Activated CD4-positive, CD25-positive, alpha-beta regulatory T cell treated with anti-CD3 and anti-CD28 coated beads, Interleukin-2, amount 50 U/mL, for 24 hours (primary cell): ENCODE data around the gene XCL1.

Experiments used
- ATAC-seq, 2 donors: fragments of 150-1000 bp; cut with Tn5 transposase; one replicate each; pipeline ENCODE4 v1.10.0; 2021; ENCODE audit warnings: mild to moderate bottlenecking in 1 of 2, moderate library complexity in 1 of 2

The XCL1 gene

DNA sequence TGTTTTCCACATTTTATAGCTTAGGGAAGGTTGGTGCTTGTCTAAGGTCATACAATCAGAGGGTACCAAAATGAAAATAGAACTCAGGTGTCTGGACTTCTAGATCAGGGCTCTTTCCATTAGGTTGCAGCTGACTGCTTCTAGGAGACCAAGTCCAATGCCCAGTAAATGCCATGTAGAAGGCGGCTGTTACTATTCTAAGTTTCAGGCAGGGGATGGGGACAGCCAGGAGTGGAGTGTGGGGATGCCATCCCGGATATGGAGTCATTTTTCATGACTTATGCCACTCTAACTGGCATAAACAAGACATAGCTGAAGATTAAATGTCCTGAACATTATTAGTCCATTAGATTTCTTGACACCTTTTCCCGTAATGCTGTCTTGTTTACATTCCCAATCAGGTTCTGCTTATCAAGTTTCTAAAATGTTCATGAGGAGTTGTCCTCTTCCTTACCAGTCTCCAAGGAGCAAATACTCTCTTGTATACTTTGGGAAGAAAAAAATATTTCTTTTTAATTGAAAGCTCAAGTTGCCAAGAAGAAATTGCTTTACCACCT is 31.5 kb downstream of the XCL1 start:
- ATAC-seq, result no peak

DNA sequence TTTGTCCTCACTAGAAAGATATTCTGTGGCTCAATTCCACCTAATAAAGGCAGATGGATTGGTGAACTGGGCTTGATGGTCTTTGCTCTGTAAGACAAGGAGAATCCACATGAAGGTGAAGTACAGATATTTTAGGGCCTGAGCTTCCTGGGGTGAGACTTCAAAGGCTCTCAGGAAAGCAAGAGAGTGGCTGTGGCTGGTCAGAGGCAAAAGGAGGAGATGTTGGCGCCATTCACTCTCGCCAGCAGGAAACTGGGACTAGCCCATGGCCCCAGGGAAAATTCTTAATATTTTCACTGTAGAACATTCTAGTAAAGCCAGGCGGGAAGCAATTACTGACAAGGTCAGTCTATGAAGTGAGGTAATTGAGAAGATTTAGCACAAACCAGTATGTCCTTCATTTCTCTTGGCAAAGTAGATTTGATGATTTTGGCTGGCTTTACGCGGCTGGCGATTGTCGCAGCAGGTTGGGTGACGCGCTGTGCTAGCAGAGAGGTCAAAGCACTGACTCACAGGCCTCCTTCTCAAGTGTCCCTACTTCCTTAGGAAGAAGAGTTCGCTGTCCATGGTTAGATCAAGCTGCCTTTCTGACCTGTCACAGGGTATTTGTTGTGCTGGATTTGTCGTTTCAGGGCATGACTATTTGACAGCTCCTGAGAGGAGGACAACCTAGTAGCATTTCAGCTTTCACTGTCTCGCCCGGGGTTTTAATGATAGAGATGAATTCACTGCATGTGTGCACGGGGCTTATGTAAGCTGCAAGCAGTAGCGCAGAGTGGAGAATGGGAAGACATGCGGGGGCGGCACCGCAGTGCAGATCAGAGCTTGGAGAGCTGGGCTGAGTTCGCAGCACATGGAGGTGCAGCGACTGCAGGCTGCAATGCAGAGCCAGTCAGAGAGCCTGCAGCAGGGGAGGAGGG is 32.7 kb downstream of the XCL1 start:
- no peak for ATAC-seq

DNA sequence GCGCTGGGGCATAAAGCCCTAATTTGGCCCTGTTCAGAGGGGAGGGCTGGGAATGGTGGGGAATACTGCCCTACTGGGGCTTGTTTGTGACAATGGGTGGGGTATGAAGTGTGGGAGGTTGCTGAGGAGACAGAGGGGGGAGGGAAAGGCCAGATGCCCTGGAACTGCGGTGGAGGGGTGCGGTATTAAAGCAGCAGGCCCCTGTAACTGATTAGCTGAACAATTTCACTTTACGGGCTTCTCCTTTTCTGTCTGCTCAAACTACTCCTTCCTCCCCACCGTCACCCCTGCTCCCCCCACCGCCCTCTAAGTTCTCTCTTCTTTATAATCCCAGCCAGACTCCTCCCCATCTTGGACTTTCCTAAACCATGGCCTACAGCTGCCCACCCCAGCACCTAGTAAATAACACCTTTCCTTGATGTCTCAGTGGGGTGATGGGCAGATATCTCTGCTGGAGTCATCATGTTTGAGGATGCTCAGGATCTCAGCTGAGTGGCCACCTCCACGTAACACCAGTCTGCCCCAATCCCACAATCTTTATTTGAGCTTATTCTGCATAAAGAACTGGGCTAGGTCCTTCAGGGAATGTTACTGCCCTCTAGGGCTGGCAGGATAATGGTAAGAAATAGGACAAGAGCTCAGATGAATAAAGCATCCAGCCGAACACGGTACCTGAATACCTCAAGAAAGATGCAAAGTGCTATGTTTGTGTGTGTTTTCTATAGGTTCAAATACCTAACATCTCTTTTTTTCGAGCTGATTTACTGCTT is 33.5 kb downstream of the XCL1 start:
- ATAC-seq, result no peak

DNA sequence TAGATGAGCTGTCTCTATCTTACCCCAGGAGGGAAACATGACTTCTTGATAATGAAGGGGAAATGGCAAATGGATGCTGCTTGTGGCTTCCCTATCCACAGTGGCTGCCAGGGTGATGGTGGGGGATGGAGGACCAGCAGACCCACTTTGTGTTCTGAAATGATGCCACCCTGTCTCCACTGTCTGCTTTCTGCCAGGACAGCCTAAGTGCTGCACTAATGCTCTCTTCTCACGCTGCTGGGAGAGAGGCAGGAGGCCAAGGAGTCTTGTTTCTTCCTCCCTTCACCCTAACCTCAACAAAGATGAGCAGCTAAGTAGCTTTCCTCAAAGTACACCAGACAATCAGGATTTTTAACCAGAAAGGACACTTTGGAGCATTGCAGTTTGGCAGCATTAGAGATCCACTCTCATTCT is 36.6 kb downstream of the XCL1 start:
- no peak for ATAC-seq

DNA sequence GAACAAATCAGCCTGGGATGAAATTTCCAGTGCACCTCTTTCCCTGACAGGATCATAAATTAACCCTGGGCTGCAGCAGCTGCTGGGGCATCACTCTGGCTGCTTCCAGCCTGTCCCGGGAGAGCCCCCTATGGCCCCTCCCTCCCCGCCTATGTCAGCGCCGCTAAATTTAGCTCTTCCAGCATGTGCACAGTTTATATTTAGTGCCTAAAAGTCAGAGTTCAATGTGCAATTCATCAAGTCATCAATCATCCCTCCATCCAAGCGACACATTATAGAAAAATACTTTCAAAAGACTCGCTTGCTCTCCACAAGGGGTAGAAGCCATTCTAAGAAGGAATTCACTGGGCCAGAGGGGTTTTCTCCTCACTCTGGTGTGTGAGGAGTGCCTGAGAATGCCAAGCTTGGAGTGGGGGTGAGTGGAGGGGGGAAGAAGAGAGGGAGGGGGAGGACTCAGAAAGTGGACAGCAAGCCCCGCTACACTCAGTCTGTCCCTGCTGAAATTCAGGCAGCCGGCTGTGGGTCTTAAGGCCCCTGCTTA is 37.4 kb downstream of the XCL1 start:
- ATAC-seq, result no peak

DNA sequence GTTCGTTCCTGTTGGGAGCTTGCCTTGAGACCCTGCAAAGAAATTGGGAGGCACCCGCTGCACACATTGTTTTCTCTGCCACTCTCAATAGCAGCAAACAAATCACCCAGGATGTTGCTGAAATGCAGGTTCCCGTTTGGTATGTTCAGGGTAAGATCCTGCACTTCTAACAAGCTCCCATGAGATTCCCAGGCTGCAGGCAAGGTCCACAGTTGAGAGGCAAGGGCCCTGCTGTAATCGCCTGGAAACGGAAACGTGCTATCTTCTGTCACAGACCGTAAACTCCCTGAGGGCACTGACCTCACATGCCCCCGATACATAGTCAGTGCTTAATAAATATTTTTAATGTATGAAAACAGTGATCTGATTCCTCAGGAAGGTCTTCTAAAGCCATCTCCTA is 37.8 kb downstream of the XCL1 start:
- ATAC-seq, result no peak

DNA sequence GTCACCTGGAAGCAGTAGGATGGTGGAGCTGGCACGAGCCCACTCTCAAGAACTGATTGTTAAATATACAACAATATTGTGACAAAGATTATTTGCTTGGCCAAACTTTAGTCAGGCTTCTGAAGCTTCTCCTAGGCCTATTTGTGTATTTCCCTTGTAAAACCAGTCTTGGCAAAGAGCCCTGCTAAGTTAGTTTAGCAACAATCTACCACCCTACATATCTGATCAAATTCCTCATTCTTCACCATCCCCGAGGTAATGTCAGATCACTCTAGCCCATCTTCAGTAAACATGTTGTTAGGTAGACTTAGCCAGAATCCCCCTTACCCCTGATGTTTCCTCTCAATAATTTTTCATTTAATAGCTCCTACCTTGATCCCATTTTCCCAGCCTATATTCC is 39.6 kb downstream of the XCL1 start:
- no peak for ATAC-seq

DNA sequence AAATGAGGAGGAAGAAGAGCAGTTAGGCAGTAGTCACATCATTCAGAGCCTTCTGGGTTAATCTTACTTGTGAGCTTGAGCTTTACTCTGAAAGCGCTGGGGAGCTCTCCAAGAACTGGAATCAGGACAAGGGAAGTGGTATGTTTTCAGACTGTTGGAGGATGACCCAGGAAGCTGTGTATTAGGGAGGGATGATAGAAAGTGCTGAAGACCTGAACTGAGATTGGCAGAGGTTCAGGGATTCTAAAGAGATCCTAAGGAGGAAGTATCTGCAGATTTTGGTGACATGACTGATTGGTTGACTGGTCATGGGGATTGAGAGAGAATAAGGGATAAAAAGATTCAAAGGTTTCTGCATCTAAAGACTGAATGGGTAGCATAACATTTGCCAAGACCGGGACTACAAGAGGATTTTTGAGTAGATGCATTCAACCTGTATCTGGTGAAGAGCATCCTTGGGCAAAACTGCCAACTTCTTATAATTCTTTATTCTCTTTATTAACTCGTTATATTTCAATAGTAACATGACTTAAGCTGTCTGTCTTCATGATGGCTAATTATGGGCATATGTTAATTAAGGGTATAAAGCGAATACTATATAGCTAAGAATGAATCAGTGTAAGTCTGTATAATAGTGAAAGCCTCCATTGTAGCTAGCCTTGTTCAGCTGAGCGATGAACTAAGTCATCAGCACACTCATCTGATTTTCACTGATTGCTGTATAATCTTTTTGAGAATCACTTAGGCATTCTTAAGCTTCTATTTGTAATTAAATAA is 41.8 kb downstream of the XCL1 start:
- no peak for ATAC-seq

DNA sequence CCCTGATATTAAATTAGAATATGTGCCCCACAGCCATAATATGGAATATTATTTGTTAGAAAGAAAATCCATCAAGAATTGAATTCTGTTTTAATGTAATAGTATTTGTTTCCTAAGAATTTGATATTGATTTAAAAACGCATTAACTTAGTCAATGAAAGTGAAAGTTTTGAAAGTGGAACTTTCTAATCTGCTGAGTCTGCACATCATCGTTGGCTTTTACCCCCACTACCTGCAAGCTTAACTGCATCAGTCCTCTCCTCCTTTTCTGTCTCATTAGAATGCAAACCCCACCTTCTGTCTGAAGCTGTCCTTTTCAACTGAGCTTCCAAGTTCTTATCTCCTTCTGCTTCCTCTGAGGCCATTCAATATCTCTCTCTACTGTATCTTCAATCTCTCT is 42.5 kb downstream of the XCL1 start:
- no peak for ATAC-seq

DNA sequence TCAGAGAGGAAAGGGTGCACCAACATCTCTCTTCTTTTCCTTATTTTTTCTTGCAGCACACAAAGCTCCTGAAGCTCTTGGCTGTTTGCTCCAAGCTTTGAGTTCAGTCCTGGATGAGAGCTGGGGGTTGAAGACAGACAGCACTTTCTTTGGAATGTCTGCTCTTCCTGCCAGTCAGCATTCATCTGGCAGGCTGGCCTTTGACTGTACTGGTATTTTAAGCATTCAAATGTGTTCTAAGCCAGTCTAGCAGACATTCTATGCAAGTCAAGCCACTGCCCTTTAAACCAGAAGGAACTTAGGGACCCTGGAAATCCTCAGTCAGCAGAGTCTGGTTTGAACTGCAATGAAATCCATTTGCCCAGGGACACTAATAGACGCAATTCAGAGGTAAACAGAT is 45.0 kb downstream of the XCL1 start:
- ATAC-seq, result no peak

DNA sequence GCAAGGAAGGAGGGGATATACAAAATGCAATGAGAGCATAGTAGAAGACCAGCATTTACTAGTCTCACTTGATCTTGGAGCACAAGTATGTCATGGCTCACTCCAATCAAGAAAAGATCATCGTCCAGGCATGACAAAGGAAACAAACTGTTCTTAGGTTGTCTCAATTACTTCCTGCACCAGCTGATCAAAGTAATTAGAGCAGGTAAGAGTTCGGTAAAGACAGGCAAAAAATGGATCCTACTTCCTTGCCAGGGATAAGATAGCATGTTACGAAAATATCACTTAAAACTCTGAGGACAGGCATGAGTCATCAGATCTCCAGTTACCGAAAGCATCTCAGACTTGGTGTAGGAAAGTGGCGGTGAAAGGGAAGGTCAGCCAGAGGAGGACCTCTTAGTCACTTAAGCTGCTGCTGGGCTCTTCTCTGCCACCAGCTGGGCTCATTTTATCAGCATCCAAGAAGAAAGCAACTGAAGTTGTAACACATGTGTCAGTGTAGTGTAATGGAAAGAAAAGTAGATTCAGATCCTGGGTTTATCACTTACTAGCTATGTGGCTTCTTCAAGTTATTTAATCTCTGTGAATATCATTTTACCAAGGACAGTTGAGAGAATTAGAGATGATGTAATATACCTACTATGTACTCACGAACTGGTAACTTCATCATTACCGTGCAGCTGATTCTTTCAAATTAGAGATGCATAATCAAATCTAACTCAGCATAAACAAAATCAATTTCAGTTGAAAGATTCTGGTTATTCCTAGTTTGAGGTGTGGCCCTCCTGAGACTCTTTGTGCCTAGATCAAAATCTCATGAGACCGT is 46.8 kb downstream of the XCL1 start:
- peak in 1 of 2 donors; percentile 17 for ATAC-seq

DNA sequence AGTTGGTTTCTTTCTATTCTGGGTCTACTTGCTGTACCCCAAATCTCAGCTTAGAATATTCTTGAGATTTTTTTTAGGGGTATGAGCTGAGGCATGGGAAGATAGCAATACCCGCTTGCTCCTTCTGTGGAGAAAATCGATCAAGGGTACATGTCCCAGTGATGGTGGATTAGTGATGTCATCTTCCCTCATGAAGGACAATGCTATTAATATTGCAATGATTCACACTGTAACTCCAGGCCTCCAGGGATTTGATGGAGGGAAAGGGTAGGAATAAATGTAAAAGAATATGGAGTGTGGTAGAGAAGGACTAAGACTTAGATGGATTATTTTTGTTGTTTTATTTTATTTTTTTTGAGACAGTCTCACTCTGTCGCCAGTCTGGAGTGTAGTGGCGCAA is 47.4 kb downstream of the XCL1 start:
- no peak for ATAC-seq

DNA sequence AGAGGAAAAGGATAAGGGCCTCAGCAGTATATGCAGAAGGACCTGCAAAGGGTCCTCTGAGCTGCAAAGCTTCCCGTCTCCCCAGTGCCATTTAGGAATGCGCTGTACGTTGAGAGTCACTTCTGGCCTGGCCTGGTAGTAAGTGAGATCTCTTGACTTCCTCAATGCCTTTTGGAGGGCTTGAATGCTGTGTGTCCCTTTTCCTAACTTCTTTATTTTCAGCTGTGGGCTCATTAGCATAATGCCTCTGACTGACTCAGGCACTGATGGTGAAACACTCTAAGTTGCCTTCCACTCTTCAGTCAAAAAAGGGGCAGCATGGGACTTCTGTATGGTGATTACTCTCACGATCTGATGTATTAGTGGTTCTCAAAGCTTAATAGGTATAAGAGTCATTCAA is 49.9 kb downstream of the XCL1 start:
- no peak for ATAC-seq

DNA sequence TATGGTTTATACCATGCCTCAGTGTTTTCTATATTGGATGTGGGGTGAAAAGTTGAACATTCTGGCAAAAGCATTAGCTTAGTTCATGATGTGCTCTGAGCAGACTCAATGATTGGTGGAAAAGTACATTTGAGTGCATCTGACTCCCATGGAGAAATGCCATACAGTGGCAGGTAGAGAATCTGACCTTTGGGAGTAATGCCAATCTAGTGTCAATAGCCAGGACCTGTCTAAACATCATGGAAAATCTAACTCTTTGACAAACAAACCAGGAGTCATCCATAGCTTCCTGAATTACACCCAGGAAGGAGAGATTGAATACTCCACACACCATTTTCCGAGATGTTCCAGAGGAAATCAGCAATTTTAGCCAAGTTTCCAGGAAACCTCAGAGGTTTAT is 51.0 kb downstream of the XCL1 start:
- no peak for ATAC-seq

DNA sequence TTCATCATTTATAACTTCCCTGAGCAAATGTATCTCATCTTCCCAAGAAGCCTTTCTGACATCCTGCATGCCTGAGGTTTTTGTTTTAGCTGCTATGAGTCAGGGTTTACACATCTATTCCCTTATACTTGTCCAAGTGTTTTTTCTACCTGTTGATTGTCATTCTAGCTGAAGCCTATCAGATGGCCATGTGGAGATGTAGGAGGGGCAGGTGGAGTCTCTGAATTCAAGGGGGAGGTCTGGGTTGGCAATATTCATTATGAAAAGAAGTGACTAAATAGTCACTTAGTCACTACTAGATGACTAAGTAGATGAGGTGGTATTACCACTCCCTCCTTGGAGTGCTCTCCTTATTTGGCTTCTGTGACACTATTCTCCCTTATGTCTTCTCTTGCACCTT is 52.4 kb downstream of the XCL1 start:
- ATAC-seq, result peak; percentile 98 to 99

DNA sequence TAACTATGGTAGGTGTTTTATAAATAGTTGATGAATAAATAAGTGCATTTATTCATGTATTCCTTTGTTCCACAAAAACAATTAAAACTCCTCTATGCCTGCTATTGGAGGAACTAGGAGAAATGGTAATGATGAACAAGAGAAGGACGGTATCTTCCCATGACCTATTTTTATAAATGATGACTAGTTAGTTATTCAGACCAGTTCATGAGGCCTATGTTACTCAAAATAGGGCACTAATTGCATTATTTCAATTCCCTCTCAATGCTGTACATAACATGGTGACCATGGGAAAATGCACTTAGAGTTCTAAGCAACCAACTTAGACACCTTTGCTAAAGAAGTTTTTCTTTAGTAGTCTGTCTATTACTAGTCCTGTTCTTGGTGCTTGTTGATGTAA is 53.1 kb downstream of the XCL1 start:
- ATAC-seq, result no peak
